ENCODE data around the gene OVCA2.

The OVCA2 gene

DNA sequence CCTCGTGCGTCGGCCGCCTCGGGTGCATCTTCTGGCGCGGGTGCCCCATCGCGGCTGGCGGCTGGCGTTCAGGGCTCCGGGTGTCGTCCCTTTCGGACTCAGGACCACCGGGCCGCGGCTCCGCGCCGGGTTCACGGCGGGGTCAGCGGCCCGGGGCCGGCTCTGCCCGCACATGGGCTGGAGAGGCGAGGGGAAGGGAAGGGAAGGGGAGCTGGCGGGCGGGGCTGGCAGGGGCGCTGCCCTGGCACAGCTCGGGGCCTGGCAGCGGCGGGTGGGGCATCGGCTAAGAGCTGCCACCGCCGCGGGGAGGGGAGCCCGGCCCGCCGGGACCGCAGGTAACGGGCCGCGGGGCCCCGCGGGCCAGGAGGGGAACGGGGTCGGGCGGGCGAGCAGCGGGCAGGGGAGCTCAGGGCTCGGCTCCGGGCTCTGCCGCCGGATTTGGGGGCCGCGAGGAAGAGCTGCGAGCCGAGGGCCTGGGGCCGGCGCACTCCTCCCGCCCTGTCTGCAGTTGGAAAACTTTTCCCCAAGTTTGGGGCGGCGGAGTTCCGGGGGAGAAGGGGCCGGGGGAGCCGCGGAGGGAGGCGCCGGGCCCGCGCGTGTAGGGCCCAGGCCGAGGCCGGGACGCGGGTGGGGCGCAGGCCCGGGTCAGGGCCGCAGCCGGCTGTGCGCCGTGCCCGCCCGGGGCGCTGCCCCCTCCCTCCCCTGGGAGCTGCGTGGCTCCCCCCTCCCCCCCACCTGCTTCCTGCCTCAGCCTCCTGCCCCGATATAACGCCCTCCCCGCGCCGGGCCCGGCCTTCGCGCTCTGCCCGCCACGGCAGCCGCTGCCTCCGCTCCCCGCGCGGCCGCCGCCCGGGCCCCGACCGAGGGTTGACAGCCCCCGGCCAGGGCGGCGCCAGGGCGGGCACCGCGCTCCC lies 13.7 kb downstream of the OVCA2 start:
- DNase-seq: no peak

DNA sequence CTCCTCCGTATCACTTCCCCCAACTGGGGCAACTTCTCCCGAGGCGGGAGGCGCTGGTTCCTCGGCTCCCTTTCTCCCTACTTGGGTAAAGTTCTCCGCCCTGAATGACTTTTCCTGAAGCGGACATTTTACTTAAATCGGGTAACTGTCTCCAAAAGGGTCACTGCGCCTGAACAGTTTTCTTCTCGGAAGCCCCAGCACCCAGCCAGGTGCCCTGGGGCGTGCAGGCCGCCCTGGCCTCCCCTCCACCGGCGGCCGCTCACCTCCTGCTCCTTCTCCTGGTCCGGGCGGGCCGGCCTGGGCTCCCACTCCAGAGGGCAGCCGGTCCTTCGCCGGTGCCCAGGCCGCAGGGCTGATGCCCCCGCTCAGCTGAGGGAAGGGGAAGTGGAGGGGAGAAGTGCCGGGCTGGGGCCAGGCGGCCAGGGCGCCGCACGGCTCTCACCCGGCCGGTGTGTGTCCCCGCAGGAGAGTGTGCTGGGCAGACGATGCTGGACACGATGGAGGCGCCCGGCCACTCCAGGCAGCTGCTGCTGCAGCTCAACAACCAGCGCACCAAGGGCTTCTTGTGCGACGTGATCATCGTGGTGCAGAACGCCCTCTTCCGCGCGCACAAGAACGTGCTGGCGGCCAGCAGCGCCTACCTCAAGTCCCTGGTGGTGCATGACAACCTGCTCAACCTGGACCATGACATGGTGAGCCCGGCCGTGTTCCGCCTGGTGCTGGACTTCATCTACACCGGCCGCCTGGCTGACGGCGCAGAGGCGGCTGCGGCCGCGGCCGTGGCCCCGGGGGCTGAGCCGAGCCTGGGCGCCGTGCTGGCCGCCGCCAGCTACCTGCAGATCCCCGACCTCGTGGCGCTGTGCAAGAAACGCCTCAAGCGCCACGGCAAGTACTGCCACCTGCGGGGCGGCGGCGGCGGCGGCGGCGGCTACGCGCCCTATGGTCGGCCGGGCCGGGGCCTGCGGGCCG lies 14.7 kb downstream of the OVCA2 start:
- DNase-seq: no peak

DNA sequence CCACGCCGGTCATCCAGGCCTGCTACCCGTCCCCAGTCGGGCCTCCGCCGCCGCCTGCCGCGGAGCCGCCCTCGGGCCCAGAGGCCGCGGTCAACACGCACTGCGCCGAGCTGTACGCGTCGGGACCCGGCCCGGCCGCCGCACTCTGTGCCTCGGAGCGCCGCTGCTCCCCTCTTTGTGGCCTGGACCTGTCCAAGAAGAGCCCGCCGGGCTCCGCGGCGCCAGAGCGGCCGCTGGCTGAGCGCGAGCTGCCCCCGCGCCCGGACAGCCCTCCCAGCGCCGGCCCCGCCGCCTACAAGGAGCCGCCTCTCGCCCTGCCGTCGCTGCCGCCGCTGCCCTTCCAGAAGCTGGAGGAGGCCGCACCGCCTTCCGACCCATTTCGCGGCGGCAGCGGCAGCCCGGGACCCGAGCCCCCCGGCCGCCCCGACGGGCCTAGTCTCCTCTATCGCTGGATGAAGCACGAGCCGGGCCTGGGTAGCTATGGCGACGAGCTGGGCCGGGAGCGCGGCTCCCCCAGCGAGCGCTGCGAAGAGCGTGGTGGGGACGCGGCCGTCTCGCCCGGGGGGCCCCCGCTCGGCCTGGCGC lies 15.4 kb downstream of the OVCA2 start:
- DNase-seq: no peak

DNA sequence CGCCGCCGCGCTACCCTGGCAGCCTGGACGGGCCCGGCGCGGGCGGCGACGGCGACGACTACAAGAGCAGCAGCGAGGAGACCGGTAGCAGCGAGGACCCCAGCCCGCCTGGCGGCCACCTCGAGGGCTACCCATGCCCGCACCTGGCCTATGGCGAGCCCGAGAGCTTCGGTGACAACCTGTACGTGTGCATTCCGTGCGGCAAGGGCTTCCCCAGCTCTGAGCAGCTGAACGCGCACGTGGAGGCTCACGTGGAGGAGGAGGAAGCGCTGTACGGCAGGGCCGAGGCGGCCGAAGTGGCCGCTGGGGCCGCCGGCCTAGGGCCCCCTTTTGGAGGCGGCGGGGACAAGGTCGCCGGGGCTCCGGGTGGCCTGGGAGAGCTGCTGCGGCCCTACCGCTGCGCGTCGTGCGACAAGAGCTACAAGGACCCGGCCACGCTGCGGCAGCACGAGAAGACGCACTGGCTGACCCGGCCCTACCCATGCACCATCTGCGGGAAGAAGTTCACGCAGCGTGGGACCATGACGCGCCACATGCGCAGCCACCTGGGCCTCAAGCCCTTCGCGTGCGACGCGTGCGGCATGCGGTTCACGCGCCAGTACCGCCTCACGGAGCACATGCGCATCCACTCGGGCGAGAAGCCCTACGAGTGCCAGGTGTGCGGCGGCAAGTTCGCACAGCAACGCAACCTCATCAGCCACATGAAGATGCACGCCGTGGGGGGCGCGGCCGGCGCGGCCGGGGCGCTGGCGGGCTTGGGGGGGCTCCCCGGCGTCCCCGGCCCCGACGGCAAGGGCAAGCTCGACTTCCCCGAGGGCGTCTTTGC lies 16.2 kb downstream of the OVCA2 start:
- DNase-seq: no peak

DNA sequence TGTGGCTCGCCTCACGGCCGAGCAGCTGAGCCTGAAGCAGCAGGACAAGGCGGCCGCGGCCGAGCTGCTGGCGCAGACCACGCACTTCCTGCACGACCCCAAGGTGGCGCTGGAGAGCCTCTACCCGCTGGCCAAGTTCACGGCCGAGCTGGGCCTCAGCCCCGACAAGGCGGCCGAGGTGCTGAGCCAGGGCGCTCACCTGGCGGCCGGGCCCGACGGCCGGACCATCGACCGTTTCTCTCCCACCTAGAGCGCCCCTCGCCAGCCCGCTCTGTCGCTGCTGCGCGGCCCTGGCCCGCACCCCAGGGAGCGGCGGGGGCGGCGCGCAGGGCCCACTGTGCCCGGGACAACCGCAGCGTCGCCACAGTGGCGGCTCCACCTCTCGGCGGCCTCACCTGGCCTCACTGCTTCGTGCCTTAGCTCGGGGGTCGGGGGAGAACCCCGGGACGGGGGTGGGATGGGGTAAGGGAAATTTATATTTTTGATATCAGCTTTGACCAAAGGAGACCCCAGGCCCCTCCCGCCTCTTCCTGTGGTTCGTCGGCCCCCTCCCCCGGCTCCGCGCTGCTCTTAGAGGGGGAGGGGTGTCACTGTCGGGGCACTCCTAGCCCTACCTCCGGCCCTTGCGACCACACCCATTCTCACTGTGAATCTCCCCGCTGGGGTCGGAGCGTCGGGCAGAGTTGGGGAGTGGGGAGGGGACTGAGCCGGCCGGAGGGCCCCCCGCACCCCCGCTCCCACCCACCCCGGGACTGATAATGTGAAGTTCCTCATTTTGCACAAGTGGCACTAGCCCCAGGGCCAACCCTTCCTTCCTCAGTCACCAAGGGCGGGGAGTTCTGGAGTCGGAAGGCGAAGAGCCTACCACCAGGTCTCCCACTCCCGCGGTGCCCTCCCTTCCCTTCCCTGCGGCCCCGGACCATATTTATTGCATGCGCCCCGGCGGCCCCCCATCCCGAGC lies 17.0 kb downstream of the OVCA2 start:
- no peak for DNase-seq

DNA sequence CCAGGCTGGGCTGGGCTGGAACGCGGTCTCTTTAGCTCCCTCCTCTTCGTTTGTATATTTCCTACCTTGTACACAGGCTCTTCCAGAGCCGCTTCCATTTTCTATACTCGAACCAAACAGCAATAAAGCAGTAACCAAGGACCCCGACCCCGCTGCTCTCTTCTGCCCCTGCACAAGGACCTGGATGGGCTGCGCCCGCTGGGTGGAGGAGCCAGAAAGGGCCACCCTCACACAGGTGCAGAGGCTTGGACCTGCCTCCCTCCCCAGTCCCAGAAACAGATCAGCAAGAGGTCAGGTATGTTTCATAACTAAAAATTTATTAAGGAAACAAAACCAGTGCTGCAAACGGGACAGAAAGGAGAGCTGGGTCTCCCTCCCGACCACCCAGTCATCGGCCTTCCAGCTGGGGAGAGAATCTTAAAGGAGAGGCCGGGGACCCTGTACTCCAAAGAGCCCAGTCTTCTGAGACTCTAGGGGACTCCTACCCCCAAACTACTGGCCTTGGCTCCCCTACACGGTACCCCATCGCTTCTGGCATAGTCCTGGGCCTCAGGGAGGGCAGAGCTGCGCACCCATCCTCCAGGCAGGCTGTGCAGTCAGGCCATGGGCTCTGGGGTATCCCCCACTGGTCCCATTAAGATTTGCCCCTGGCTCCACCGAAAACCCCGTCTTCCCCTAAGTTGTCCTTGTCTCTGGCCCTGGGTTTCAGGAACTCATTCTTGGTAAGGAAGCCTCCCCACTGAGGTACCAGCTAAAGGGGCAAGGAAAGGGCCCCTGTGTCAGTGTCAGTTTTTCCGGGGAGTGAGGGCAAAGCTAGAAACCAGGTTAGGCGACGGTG lies 17.9 kb downstream of the OVCA2 start:
- DNase-seq: no peak

DNA sequence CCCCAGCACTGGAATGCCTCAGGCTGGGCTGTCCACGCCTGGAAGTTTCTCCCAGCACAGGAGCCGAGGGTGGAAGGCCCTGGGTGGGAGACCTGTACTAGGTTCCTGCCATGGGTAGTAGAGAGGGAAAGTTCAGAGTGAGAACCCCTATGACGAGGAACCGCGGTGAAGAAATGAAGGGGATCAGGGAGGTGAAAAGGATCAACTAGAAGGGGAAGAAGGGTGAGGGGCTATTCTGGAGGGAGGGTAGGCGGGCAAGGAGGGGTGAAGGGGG lies 18.5 kb downstream of the OVCA2 start:
- no peak for DNase-seq

DNA sequence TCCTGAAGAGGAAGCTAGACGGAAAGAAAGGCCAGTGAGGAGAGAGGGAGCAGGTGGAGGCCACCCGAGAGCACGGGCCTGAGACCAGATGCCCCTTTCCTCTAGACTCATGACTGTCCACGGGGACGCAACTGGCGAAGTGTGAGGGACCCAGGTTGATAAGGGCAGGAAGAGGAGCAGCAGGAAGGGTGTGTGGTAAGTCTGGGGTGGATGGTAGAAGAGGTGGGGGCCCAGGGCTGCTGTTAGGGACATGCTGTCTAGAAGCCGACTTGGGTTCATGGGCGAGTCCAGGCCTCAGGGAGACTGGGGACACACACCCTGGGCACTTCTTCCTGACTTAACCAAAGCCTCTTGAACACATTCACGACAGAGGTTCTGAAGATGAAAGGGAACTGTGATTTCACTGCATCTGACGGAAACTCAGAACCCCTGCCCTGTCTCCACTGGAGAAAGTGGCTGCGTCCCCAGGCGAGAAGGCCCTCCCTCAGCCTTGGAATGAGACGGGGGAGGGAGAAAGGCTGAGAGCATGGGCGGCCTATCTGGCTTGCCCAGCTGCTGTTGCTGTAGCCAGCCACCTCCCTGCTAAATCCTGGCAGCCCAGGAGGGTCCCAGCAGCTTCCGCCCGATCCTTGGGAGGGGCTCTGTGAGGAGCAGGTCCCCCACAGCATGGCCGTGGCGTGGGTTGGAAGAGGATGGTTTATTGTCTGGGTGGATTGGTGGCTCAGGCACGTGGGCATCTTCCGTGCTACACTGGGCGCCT lies 19.0 kb downstream of the OVCA2 start:
- DNase-seq: no peak

DNA sequence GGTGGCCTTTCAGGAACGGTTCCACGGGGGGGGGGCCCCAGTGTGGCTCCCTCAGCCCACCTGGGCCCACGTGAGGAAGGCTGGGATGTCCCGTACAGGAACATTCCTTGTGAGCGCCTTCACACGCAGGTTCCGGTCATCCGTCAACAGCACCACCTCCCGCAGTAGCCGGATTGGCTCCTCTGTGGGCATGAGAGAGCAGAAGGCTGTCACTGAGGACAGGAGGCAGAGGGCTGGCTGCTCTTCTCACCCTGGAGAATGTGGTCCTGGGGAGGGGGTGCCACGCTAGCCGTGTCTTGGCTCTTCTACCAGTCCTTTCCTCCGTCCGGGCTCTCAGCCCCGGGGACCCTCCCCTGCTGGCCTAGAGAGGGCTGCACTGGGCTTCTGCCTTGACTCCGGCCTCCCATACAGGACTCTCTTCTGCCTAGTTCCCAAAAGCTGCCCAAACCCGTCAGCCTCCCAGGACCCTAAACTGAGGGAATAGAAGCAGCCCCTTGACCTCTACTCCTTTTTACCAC lies 19.7 kb downstream of the OVCA2 start:
- no peak for DNase-seq

DNA sequence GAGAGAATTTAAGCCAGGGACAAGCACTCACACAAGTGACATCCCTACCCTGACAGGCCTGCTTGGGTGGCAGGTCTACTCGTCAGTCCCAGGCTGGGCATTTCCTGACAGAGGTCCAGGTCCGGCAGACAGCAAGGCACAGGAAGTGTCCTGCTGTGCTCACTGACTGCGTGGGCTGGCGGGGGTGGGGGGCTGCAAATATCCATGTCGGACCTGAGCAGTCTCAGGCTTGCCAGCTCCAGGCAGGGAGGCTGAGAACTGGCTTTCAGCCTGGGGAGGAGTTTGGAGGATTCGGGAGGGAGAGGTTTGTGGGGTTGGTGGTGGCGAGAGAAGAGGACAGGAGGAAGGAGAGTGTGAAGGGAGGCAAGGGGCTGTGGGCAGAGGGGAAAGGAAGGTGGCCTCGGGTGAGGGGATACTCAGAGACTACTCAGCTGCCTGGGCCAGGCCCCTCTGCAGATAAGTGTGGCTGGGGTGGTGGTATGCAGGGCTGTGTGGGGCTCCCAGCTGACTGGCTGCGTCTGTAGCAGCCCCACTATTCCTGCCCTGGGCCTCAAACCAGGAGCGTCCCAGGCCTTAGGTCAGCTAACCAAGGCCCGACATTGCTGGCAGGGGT lies 20.9 kb downstream of the OVCA2 start:
- DNase-seq: no peak

DNA sequence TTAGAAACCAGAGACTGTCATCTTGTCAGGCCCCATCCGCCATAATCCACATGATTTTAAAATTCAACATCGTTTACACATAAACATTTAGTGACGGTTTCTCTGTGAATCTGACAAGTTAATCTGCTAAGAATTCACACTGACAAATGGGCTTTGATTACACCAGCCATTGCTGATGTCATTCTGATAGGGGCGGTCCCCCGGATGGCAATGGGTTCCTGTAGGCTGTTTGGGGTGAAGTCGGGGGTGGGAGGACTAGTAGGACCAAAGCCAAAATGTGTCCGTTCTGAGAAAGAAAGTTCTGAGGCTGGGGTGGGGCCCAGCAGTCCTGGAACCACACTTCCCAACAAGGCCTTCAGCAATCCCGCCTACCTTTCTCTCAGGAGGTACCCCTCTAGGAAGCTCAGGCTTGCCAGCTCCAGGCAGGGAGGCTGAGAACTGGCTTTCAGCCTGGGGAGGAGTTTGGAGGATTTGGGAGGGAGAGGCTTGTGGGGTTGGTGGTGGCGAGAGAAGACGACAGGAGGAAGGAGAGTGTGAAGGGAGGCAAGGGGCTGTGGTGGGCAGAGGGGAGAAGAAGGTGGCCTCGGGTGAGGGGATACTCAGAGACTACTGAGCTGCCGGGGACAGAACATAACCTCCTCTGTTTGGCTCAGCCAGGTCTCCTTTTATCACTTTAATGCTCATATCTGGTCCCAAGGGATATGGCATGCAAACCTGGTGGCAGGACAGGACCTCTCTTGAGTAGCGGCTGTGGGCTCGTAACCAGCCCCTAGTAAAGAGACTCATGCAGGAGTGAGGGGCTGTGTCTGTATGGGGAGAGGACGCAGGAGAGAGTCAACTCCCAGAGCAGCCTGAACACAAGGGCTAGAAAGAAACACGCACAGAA lies 21.7 kb downstream of the OVCA2 start:
- no peak for DNase-seq

DNA sequence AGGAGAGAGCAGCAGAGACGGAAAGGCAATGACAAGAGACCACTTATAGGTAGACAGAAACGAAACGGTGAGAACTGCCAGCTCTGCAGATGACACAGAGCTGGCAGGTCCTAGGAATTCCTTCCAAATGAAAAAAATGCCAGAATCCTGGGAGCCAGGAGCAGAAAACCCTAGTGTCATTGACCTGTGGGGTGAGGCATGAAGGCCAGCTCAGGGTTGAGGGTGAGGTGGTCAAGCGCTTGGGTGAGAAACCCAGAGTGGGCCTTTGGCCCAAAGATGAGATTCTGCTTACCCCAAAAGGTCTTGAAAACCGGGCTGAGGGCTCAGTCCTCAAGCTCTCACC lies 22.3 kb downstream of the OVCA2 start:
- DNase-seq: no peak

DNA sequence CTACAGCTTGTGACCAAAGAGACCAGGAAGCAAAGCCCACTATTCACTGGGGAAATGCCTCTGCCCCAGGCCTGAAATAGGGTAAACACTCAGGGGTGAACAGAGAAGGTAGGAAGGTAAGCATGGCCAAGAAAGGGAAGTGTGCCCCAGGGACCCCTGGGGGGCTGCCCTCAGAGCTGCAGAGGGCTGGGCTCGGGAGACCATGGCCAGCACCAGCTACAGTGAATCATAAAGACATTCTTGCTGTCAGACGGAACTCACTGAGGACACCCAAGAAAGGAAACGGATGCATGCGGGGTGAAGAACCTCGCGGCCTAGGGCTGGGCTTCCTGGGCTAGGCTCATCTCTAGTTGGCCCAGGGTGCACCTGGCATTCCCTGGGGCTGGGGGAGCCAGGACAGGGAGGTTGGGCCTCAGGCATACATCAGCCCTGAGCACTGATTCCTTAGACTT lies 22.7 kb downstream of the OVCA2 start:
- DNase-seq: no peak

DNA sequence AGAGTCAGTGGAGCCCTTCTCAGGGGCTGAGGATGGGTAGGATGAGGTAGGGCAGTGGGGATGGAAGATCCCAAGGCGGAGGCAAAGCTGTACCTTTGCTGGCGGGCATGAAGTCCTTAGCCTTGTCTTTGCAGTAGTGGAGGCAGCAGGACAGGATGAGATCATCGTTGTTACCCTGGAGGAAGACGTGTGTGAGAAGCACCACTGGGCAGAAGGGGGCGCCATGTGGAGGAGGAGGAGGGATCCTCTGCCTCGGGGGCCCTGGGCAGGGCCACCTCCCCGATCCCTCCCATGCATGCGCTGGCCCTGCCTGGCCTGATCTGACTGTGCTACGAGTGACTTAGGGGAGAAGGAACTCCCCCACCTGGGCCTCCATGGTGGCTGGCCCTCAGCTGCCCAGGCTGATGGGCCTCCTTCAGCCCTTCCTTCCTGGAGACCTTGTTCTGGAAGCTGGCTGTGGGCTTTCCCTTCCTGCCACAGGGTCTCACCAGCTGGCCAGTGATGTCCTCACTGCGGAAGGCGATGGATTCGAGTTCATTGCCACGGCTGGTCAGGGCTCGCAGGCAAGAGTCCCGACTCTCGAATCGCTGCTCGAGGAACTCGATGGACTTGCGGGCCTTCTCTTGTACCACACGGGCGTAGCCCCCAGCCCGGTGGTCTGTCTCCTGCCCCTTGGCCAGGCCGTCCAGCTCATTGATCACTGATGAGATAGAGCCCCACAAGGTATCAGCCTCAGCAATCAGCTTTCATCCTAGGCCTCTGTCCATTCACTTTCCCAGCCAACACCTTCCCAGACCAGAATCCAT lies 23.4 kb downstream of the OVCA2 start:
- DNase-seq: no peak

DNA sequence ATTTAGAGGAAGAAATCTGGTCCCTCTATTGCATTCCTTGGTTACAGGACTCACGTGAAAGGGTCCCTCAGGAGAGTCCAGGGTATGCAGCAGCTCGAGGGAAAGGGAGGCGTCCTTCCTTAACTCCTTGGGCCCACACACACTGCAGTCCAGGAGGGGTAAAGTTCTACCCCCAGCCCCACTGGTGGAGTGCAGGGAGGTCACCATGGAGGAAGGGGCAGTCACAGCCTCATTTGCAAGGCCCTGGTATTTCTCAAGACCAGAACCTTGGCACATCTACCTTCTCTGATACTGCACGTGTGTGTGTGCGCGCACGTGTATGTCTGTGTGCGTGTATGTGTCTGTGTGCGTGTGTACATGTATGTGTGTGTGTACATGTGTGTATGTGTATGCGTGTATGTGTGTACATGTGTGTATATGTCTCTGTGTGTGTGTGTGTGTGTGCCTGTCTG lies 24.2 kb downstream of the OVCA2 start:
- no peak for DNase-seq

DNA sequence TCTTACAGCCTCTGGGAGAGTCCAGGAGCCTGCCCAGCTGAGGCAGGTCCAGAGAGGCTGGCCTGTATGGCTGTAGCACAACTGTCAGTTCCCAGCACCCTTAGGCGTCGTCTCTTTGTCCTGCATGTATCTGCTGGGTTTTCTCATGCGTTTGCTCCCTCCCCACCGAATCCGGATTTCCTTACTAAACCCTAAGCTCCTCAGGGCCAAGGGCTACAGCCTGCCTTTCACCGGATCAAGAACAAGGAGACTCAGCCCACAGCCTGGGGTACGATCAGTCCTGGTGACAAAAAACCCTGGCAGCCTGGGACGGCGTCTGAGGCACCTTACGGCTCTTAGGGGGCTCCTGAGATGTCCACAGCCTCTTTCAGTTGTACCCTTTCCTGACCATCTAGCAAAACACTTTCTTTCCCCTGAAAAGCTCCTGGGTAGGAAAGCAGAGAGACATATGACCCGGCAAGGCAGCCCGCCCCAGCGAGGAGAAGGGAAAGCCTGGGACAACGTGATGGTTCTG lies 25.3 kb downstream of the OVCA2 start:
- no peak for DNase-seq

DNA sequence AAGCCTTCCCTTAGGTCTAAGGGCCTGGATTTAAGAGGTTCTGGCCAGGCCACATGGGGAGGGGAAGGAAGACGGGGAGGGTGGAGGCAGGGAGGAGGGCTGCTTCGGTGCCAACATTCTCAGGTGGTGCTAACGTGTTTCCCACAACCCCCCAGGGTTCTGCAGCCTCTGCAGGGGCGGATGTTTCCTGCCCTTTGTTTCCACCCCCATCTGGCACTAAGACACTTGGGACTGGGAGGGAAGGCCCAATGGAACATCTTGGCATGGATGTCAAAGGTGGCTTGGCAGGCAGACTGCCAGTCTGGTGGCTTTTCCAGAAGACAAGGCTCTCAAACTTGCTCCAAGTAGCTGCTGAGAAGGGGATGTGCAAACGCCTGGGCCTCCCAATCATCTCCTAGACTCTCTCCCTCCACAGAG lies 25.8 kb downstream of the OVCA2 start:
- no peak for DNase-seq

Data from NCI-H524 treated with DMSO at 0.1 percent for 48 hours (cell line).